Activated CD8-positive, alpha-beta T cell treated with anti-CD3 and anti-CD28 coated beads, Interleukin-2, amount 10 ng/mL, durations not matched to agents 7 days and 5 days (primary cell): ENCODE results near the gene SNX2. TPM values are rescaled to one million over a fixed set of nuclear protein-coding genes. Genes with fewer than 3 reads are reported as not detected.
A peak's percentile ranks its signal among the peaks of the same experiment; 100 is the strongest.

Source experiments
- ATAC-seq: fragments of 150-1000 bp; cut with Tn5 transposase; one replicate; pipeline ENCODE4 v1.10.0; 2021; ENCODE audit warnings: moderate library complexity
- CTCF ChIA-PET: fragments of 350-600 bp; sonication (Branson Sonifier 250); formaldehyde crosslinking; loops from one replicate; lab custom pipeline; 2021; ENCODE audit warnings: antibody characterized with exemption; lab: Charles Lee
- POLR2A ChIA-PET: fragments of 350-600 bp; sonication (Branson Sonifier 250); formaldehyde crosslinking; loops from one replicate; lab custom pipeline; 2021; ENCODE audit warnings: antibody characterized with exemption; lab: Charles Lee
- DNase-seq: peaks from one replicate; pipeline ENCODE4 v3.0.0-alpha.2; 2020
- H3K27ac Mint-ChIP-seq: one replicate; pipeline ENCODE4 v1.8.0; 2021; ENCODE audit warnings: mild to moderate bottlenecking, mixed read lengths
- H3K27me3 Mint-ChIP-seq: one replicate; pipeline ENCODE4 v1.8.0; 2021; ENCODE audit warnings: low read depth, mixed read lengths
- H3K36me3 Mint-ChIP-seq: one replicate; pipeline ENCODE4 v1.8.0; 2021; ENCODE audit warnings: low read depth, mixed read lengths
- H3K4me1 Mint-ChIP-seq: one replicate; pipeline ENCODE4 v1.8.0; 2021; ENCODE audit warnings: low read depth, mixed read lengths
- H3K4me3 Mint-ChIP-seq: one replicate; pipeline ENCODE4 v1.8.0; 2021; ENCODE audit warnings: mild to moderate bottlenecking, mixed read lengths
- H3K9me3 Mint-ChIP-seq: one replicate; pipeline ENCODE4 v1.8.0; 2022; ENCODE audit warnings: mixed read lengths; ENCODE audit not compliant: insufficient read depth
- total RNA-seq, 2 experiments: library from RNA; stranded (reverse); gene quantifications; one replicate each; pipeline ENCODE4 v1.2.3, GENCODE V29; 2021

The SNX2 gene
- total RNA-seq, 2 experiments from 2014 or later: 39.2 to 39.6 TPM

DNA sequence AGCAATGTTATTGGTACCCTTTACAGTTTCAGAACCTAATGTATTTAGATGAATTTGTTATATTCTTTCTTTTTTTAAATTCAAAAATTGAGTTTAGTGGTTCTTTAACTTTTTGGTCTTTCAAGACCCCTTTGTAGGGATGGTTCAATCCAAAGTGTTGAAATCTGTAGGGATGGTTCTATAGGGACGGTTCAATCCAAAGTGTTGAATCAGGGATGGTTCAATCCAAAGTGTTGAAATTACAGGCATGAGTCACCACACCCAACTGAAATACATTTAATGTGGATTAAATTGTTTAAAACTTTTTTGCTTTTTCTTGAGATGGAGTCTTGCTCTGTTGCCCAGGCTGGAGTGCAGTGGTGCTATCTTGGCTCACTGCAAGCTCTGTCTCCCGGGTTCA, 30.6 kb downstream of the SNX2 start:
- ATAC-seq: no peak
- H3K27me3 Mint-ChIP-seq: no peaks in the 10 kb centered on the region
- POLR2A ChIA-PET: no interaction called here
- H3K4me3 Mint-ChIP-seq: no peak overlapping the region
- peaks cover 34% of the 10 kb centered on the region for H3K36me3 Mint-ChIP-seq
- no peaks in the 10 kb centered on the region for H3K4me1 Mint-ChIP-seq
- no peak overlapping the region for H3K27ac Mint-ChIP-seq
- no peaks in the 10 kb centered on the region for H3K9me3 Mint-ChIP-seq
- CTCF ChIA-PET: no interaction called here
- DNase-seq: no peak

GRCh38 chr5:122810405-122810804, 35.5 kb downstream of the SNX2 start:
- POLR2A ChIA-PET: no interaction called here
- Mint-ChIP-seq H3K27me3 (no peaks in the 10 kb centered on the region), H3K4me3 (no peak overlapping the region), H3K27ac (no peak overlapping the region), H3K9me3 (no peaks in the 10 kb centered on the region), H3K36me3 (peaks cover 21% of the 10 kb centered on the region), H3K4me1 (no peaks in the 10 kb centered on the region)
- DNase-seq (no peak), ATAC-seq (no peak)
- CTCF ChIA-PET: no interaction called here

DNA sequence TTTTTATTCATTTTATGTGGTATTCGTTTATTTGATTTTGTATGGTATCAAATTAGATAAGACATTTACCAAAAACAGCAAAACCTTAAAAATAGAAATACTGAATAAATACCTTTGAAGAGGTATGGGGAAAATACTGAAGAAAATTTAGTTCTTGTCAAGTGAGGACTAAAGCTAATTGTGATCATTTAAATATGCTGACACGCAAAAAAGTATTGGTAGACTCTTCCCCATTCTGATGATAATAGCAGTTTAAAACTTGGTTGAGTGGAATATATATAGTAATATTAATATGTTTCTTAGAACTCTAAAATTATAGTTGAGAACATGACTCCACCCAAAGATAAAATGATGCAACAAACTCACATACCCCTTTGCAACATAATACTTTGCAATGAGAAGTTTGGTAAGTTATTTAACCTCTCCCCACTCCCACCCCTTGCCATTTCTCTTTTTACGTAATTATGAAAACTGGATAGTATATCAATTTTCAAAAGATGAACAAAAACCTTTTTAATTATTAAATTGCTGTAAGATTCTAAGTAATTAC, 40.4 kb downstream of the SNX2 start:
- POLR2A ChIA-PET: no interaction called here
- ATAC-seq (no peak), DNase-seq (no peak)
- Mint-ChIP-seq H3K27ac (no peak overlapping the region), H3K27me3 (no peaks in the 10 kb centered on the region), H3K4me3 (no peak overlapping the region), H3K36me3 (peaks cover 7% of the 10 kb centered on the region), H3K9me3 (no peaks in the 10 kb centered on the region), H3K4me1 (no peaks in the 10 kb centered on the region)
- CTCF ChIA-PET: no interaction called here

GRCh38 chr5:122816756-122817155, 41.9 kb downstream of the SNX2 start:
- ATAC-seq (no peak), DNase-seq (no peak)
- peaks cover 3% of the 10 kb centered on the region for H3K36me3 Mint-ChIP-seq
- ChIA-PET POLR2A (interaction anchor here (0.6 kb wide), 1 partner anchor 41 kb away, joined by 3 read pairs; no protein-coding TSS in a partner anchor), CTCF (no interaction called here)
- H3K4me3 Mint-ChIP-seq: no peak overlapping the region
- no peaks in the 10 kb centered on the region for H3K27me3 Mint-ChIP-seq
- H3K27ac Mint-ChIP-seq: no peak overlapping the region
- H3K9me3 Mint-ChIP-seq: no peaks in the 10 kb centered on the region
- H3K4me1 Mint-ChIP-seq: no peaks in the 10 kb centered on the region

DNA sequence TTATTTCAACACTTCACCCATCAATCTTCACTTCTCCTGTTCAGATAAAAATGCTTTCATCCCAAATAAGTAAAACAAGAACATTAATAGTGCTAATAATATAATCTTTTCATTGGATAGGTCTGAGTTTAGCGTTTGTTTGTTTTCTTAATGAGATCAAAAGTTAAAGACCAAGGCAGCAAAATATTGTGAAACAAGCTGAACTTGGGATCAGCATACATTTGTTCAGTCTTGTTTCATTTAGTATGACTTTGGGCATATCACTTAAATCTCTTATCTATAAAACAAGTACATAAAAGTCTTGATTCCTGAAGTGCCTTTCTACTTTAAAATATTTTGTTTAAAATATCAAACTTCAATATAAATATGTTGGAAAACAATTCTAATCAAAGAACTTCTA, 57.1 kb downstream of the SNX2 start:
- Mint-ChIP-seq H3K4me3 (no peak overlapping the region), H3K36me3 (peaks cover 12% of the 10 kb centered on the region), H3K9me3 (no peaks in the 10 kb centered on the region), H3K27me3 (no peaks in the 10 kb centered on the region), H3K4me1 (no peaks in the 10 kb centered on the region), H3K27ac (no peak overlapping the region)
- no peak for ATAC-seq
- DNase-seq: no peak
- ChIA-PET POLR2A (no interaction called here), CTCF (no interaction called here)

DNA sequence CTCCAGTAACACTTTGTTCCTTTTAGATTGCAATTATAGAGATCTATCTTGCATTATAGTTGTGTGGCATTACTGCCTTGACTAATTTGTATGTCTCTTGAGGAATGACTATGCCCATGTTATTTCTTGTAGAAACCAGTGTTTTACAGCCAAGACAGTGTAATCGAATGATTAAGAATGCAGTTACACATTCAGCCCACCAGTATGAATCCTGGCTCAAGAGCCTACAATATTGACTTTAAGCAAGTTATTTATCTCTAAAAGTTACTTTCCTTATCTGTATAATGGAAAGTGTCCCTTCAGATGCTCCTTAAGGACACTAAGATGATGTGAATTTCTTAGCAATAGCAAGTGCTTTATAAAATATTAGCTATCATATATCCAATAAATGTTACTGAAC, 60.8 kb downstream of the SNX2 start:
- ATAC-seq: no peak
- Mint-ChIP-seq H3K4me1 (peaks cover 5% of the 10 kb centered on the region), H3K36me3 (no peaks in the 10 kb centered on the region), H3K27ac (no peak overlapping the region), H3K4me3 (no peak overlapping the region), H3K9me3 (no peaks in the 10 kb centered on the region), H3K27me3 (peaks cover 9% of the 10 kb centered on the region)
- no peak for DNase-seq
- POLR2A ChIA-PET: no interaction called here
- CTCF ChIA-PET: no interaction called here

GRCh38 chr5:122836947-122837346, 62.1 kb downstream of the SNX2 start:
- DNase-seq (no peak), ATAC-seq (no peak)

GRCh38 chr5:122839731-122840130, 64.9 kb downstream of the SNX2 start:
- peaks cover 28% of the 10 kb centered on the region for H3K27me3 Mint-ChIP-seq
- no peak overlapping the region for H3K4me3 Mint-ChIP-seq
- ATAC-seq: no peak
- peaks cover 17% of the 10 kb centered on the region for H3K4me1 Mint-ChIP-seq
- ChIA-PET POLR2A (no interaction called here), CTCF (no interaction called here)
- no peaks in the 10 kb centered on the region for H3K9me3 Mint-ChIP-seq
- no peak for DNase-seq
- H3K36me3 Mint-ChIP-seq: no peaks in the 10 kb centered on the region
- no peak overlapping the region for H3K27ac Mint-ChIP-seq

More at GRCh38 chr5:122836947-122837346, 62.1 kb downstream of the SNX2 start:
- ChIA-PET POLR2A (no interaction called here), CTCF (no interaction called here)
- Mint-ChIP-seq H3K4me3 (no peak overlapping the region), H3K4me1 (peaks cover 6% of the 10 kb centered on the region), H3K27ac (no peak overlapping the region), H3K36me3 (no peaks in the 10 kb centered on the region), H3K9me3 (no peaks in the 10 kb centered on the region), H3K27me3 (peaks cover 12% of the 10 kb centered on the region)

DNA sequence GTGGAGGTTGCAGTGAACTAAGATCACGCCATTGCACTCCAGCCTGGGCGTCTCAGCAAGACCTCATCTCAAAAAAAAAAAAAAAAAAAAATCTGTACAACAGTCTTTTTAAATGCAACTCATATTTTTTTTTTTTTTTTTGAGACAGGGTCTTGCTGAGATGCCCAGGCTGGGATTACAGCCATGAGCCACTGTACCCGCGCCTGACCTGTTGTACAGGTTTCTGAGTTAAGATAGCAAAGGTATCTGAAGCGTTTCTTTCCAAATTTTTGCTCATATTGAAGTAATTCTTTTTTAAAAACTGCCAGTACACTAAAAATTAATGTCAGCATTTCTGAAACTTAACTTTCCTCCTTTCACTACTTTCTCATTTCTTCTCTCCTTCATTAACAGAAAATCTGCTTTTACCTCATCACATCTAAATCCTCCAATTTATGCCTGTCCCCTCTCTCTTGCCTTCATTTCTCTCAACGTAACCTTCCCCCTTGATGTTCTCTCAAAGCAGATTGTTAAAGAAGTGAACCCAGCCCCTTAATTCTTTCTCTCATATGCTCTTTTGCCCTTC, 67.2 kb downstream of the SNX2 start:
- Mint-ChIP-seq H3K27me3 (peaks cover 36% of the 10 kb centered on the region), H3K4me1 (peaks cover 19% of the 10 kb centered on the region), H3K27ac (no peak overlapping the region), H3K36me3 (no peaks in the 10 kb centered on the region), H3K9me3 (no peaks in the 10 kb centered on the region), H3K4me3 (no peak overlapping the region)
- CTCF ChIA-PET: no interaction called here
- POLR2A ChIA-PET: no interaction called here
- DNase-seq (no peak), ATAC-seq (no peak)

DNA sequence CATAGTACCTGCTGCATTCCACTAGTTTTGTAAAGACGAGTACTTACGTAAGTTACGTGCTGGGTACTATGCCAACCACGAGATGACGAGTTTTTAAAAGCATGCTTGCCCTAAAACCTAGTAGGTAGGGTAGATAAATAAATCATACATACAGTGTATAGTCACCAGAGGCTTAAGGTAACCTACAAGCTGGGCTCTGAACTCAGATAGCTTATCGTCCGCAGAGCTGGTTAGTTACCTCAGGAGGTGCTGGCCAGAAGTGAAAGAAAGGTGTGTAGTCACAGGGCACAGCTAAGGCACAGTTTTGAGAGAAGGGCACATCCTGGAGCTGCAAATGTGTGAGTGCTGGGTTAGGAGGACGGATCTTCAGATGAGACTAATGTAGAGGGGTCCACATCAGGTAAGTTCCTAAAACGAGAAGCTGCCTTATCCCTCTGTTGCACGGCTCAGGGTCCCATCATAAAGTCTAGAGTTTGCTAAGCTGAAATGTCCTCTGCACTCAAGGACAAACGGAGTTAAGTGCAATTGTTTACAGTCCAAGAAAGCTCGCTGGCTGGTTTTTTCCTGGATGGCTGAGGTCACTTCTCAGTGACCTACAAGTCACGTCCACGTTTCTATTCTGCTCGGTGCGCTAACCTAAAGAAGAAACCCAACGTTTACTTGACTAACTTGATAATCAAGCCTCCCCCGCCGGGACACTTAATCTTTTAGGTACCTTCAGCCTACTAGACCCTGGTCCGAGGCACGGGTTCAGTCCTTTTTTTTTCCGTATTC, 69.4 kb downstream of the SNX2 start:
- ATAC-seq: no peak
- Mint-ChIP-seq H3K4me1 (peaks cover 19% of the 10 kb centered on the region), H3K9me3 (no peaks in the 10 kb centered on the region), H3K4me3 (peak overlapping the region; percentile 81), H3K36me3 (no peaks in the 10 kb centered on the region), H3K27me3 (peaks cover 30% of the 10 kb centered on the region), H3K27ac (no peak overlapping the region)
- CTCF ChIA-PET: interaction anchor here (1.3 kb wide), 1 partner anchor 141 kb away, joined by 3 read pairs; no protein-coding TSS in a partner anchor
- POLR2A ChIA-PET: no interaction called here
- DNase-seq: no peak

DNA sequence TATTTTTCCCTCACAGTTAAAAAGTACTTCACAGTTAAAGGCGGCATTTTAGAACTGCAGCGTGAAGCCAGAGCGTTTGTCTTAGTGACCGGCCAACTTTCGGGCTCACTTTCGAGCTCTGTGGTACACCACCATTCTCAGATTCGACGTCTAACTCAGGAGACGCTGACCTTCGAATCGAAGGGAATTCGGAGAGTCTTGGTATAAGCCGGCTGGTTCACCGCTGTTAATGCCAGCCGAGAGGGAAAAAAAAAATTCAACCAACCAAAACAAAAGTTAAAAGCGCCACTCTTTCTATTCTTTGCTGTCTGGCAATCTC, 70.0 kb downstream of the SNX2 start:
- ChIA-PET CTCF (interaction anchor here (1.3 kb wide), 1 partner anchor 141 kb away, joined by 3 read pairs; no protein-coding TSS in a partner anchor), POLR2A (no interaction called here)
- Mint-ChIP-seq H3K4me1 (peaks cover 19% of the 10 kb centered on the region), H3K9me3 (no peaks in the 10 kb centered on the region), H3K27ac (no peak overlapping the region), H3K36me3 (no peaks in the 10 kb centered on the region), H3K4me3 (peak overlapping the region; percentile 81), H3K27me3 (peaks cover 30% of the 10 kb centered on the region)
- peak; percentile 23 for DNase-seq
- peak; percentile 16 for ATAC-seq
